Tibial nerve (tissue), 4 donors: Measurements from ENCODE around the gene ICAM5. TPM values are rescaled to one million over a fixed set of nuclear protein-coding genes. Genes with fewer than 3 reads are reported as not detected.
"Not testable (repeated sequence)": the region's sequence is repeated elsewhere in the genome, so short reads cannot be mapped to it uniquely, and the experiment has no call there.

ENCODE experiments used
- DNase-seq, 2 donors: peaks; one replicate each; pipeline ENCODE4 v3.0.0-alpha.2; 2019; ENCODE audit warnings: low spot score in 2 of 2
- H3K27ac ChIP-seq, 4 donors: fragments of 200-600 bp; sonication (generic) in 3 of 4; one replicate each; pipeline ENCODE4 v1.5.1; 2017 to 2019; ENCODE audit warnings: mild to moderate bottlenecking in 1 of 4
- H3K27me3 ChIP-seq, 2 donors: fragments of 200-600 bp; sonication (generic) in 1 of 2; one replicate each; pipeline versions ENCODE4 v1.5.1 to v1.6.0; 2017 to 2019
- H3K36me3 ChIP-seq, 3 donors: fragments of 200-600 bp; sonication (generic); one replicate each; pipeline ENCODE4 v1.5.1; 2018 to 2019
- H3K4me1 ChIP-seq, 4 donors: fragments of 200-600 bp; sonication (generic) in 3 of 4; one replicate each; pipeline ENCODE4 v1.5.1; 2017 to 2019
- H3K4me3 ChIP-seq, 4 donors: fragments of 200-600 bp; sonication (generic) in 3 of 4; one replicate each; pipeline ENCODE4 v1.5.1; 2017 to 2019; ENCODE audit warnings: mild to moderate bottlenecking in 1 of 4, moderate library complexity in 1 of 4
- H3K9me3 ChIP-seq, 4 donors: fragments of 200-600 bp; sonication (generic) in 3 of 4; one replicate each; pipeline ENCODE4 v1.5.1; 2017 to 2019
- CTCF ChIP-seq, 5 experiments: fragments of 200-600 bp in 3 of 5; fragments of 450-650 bp in 2 of 5; sonication (generic) in 3 of 5; IDR thresholded peaks; one replicate each; pipeline ENCODE4 v1.5.1; 2016 to 2019; ENCODE audit warnings: antibody characterized with exemption in 5 of 5, mild to moderate bottlenecking in 3 of 5, moderate library complexity in 2 of 5
- EP300 ChIP-seq, 2 donors: sonication (generic); formaldehyde crosslinking; IDR thresholded peaks; one replicate each; pipeline ENCODE4 v1.6.1; 2017; ENCODE audit warnings: antibody characterized with exemption in 2 of 2, mild to moderate bottlenecking in 1 of 2
- POLR2A ChIP-seq, 2 donors: fragments of 450-650 bp; IDR thresholded peaks; one replicate each; pipeline ENCODE4 v1.6.1; 2017; ENCODE audit warnings: antibody characterized with exemption in 2 of 2, mild to moderate bottlenecking in 2 of 2, moderate library complexity in 2 of 2
- WGBS, 2 donors: methylation state at CpG; one replicate each; pipeline ENCODE4 v1.1.5; 2018; 5-methylcytosine and 5-hydroxymethylcytosine counted together
- total RNA-seq, 4 donors: library from RNA; depleted of rRNA; stranded (reverse); fragments of >200 nt; gene quantifications; one replicate each; pipeline ENCODE4 v1.1.0, GENCODE V29; 2016

Gene ICAM5
- total RNA-seq, 4 donors from 2014 or later, result 0.21 to 2.7 (median 0.93) TPM

DNA sequence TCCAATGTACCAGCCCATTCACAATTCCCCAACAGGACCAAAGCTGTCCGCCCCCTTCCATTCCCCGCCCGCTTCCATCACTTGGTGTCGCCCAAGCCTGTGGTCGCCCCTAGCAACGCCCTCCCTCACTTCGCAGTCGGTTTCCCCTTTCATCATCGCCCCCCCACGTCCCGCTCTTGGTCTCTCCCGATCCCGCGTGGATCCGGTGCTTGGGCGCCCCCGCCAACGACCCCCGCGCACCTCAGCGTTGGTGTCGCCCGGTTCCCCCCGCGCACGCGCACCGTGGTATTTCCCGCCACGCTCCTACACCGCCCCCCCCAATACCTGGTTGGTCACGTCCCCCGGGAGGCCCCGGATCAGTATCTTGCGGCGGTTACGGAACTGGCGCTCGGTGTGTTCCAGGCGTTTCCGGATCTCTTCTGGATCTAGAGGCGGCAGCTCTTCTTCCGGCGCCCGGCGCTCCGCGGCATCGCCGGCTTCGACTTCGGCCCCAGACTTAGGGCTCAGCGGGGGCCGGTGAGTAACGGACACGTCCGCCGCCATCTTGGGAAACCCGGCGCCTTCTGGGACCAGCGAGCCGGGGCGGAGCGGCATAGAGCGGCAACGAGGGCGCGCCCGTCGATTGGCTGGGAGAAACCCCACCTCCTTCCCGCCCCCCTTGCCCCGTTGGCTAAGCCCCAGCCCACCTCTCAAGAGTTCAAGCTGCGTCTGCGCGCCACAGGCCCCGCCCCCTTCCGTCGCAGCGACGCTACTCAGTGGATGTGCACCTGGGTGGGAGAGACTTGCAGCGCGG, 43.4 kb downstream of the ICAM5 start, which contains the start of gene RAVER1:
Gene RAVER1 (minus strand): TSS at position 565 of the 793 bp plus-strand sequence. CDS start 22 bp downstream, at position 543.
- Histone ChIP-seq H3K9me3 (no peaks in the 10 kb centered on the region), H3K36me3 (peaks cover 3 to 28% (median 8%) of the 10 kb centered on the region in 3 donors), H3K4me3 (peak within 1 kb of the TSS; percentile 69 to 92 (median 91)), H3K27ac (peak within 1 kb of the TSS; percentile 80 to 99 (median 94)), H3K27me3 (no peaks in the 10 kb centered on the region), H3K4me1 (peaks cover 0 to 32% (median 13%) of the 10 kb centered on the region in 4 donors)
- TF ChIP-seq EP300 (IDR thresholded peaks at IDR 0.05) (peak; percentile 68 to 91), POLR2A (IDR thresholded peaks at IDR 0.05) (peak; percentile 58 to 77), CTCF (IDR thresholded peaks at IDR 0.05) (peak in 2 of 5 experiments; percentile 17 to 33)
- peak; percentile 94 to 95 for DNase-seq
- WGBS, 2 donors, result 1% methylated on average over 32 to 69 of the region's 82 CpGs

DNA sequence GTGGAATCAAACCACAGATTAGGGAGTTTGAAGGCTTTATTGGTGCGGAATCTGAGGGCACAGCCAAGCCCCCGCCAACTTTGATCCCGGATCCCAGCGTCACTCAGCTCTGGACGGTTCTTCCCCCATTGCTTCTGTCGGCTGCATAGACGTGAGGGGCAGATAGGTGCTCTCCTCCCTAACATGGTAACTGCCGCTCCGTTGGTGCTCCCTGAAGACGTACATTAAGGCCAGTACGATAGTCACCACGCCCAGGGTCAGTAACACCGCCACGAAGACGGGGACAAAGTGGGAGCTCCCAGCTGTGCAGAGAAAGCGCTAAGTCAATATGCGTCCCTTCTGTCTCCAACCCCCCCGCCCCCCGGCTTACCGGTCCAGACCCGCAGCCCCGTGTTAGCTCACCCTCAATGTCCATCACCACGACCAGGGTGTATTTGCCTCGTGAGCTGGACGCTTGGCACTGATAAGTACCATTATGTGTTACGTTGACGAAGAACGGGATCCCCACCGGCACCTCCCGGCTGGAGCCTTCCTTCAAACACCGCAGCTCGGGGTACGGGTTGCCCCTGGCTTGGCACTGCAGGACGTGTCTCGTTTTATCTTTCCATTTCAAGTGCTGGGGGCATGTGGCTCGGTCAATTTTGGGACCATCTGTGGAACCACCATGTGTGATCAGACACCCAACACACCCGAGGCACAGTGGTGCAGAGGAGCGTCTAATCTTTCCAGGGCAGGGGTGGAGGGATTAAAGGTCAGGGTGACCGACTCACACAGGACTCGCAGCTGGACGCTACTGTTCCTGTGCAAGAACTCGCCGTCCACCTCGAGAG, 44.2 kb downstream of the ICAM5 start:
- H3K27me3 ChIP-seq, result no peaks in the 10 kb centered on the region
- DNase-seq, result no peak
- H3K4me3 ChIP-seq, result peak overlapping the region; percentile 69 to 92 (median 91)
- peak overlapping the region; percentile 80 to 99 (median 94) for H3K27ac ChIP-seq
- TF ChIP-seq CTCF (IDR thresholded peaks at IDR 0.05), result no peak
- no peak for TF ChIP-seq POLR2A (IDR thresholded peaks at IDR 0.05)
- TF ChIP-seq EP300 (IDR thresholded peaks at IDR 0.05), result no peak
- no peaks in the 10 kb centered on the region for H3K9me3 ChIP-seq
- WGBS, 2 donors, result 11 to 12% methylated on average over 42 of the region's 44 CpGs
- peaks cover under 1 to 19% (median 3%) of the 10 kb centered on the region in 3 donors for H3K36me3 ChIP-seq
- peaks cover 0 to 32% (median 13%) of the 10 kb centered on the region in 4 donors for H3K4me1 ChIP-seq

DNA sequence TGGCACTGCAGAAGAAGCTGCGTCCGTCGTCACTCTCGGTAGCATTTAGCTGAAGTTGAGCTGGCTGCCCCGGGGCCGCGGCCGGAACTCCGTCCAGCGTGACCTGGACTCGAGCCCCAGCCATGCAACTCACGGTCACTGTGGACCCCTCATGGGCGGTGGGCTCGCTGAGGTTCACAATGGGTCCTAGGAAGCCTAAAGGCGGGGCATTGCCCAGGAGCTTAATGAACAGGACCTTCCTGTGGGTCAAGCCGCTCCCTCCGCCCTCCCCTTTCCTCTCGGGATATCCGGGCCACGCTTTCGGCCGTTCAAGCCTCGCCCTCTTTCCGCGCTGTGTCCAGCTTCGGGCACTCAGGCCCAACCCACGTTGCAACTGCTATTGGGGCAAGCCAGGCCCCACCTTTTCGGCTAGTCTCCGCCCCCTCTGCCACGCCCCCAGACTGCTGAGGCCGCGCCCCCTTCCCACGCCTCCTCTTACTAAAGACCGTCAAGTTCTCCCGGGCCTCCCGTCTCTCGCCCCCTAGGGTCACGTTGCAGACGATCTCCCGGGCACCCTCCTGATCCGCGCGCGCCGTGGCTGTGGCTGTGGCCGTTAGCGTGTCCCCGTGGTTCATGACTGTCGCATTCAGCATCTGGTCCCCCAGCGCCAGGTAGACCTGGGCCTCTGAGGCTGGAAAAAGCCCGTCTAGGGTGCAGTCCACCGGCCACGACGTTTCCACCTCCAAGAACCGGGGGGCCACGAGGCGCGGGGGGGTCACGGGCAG, 45.0 kb downstream of the ICAM5 start:
- peak overlapping the region in 3 of 4 donors; percentile 92 to 99 (median 97) for H3K27ac ChIP-seq
- TF ChIP-seq CTCF (IDR thresholded peaks at IDR 0.05), result no peak
- TF ChIP-seq POLR2A (IDR thresholded peaks at IDR 0.05), result peak in 1 of 2 donors; percentile 77
- peak; percentile 72 to 87 for TF ChIP-seq EP300 (IDR thresholded peaks at IDR 0.05)
- peaks cover 0 to 11% (median 0%) of the 10 kb centered on the region in 3 donors for H3K36me3 ChIP-seq
- DNase-seq, result peak; percentile 92 to 95
- whole genome bisulfite sequencing, 2 donors, result 14 to 37% methylated on average over 34 to 57 of the region's 59 CpGs
- H3K4me1 ChIP-seq, result peaks cover 0 to 32% (median 13%) of the 10 kb centered on the region in 4 donors
- no peaks in the 10 kb centered on the region for H3K27me3 ChIP-seq
- H3K9me3 ChIP-seq, result no peaks in the 10 kb centered on the region
- peak overlapping the region; percentile 69 to 92 (median 91) for H3K4me3 ChIP-seq

- peaks cover 0 to 32% (median 13%) of the 10 kb centered on the region in 4 donors for H3K4me1 ChIP-seq
- H3K4me3 ChIP-seq, result peak overlapping the region in 1 of 4 donors; percentile 92
- peaks cover 0 to 4% (median 0%) of the 10 kb centered on the region in 3 donors for H3K36me3 ChIP-seq
- no peaks in the 10 kb centered on the region for H3K27me3 ChIP-seq
- 55 to 69% methylated on average over 22 to 23 of the region's 26 CpGs for WGBS, 2 donors
- DNase-seq, result no peak
- TF ChIP-seq POLR2A (IDR thresholded peaks at IDR 0.05) (no peak), CTCF (IDR thresholded peaks at IDR 0.05) (no peak), EP300 (IDR thresholded peaks at IDR 0.05) (no peak)
- no peaks in the 10 kb centered on the region for H3K9me3 ChIP-seq
- peak overlapping the region in 3 of 4 donors; percentile 70 to 97 (median 92) for H3K27ac ChIP-seq
Observed at GRCh38 chr19:10335352-10335985, 45.7 kb downstream of the ICAM5 start.

GRCh38 chr19:10336725-10337124, 47.0 kb downstream of the ICAM5 start:
- WGBS, 2 donors, result 91 to 96% methylated on average over 9 of the region's 9 CpGs

More at GRCh38 chr19:10336725-10337124, 47.0 kb downstream of the ICAM5 start:
- not testable (repeated sequence) for H3K36me3 ChIP-seq, H3K27me3 ChIP-seq, DNase-seq, H3K9me3 ChIP-seq, H3K4me3 ChIP-seq, H3K27ac ChIP-seq
- H3K4me1 ChIP-seq, result peaks cover 0 to 28% (median 12%) of the 10 kb centered on the region in 4 donors
